GM12892 (cell line): ENCODE measurements around the gene NELL1.

Source experiments
- POLR2A ChIP-seq: IDR thresholded peaks from 2 replicates; pipeline ENCODE4 v1.6.1; 2011; ENCODE audit warnings: low read depth, low read length, control low read depth
- TAF1 ChIP-seq: IDR thresholded peaks from 2 replicates; pipeline ENCODE4 v1.6.1; 2011; ENCODE audit warnings: low read depth, mild to moderate bottlenecking, control low read depth, low read length, borderline replicate concordance

DNA sequence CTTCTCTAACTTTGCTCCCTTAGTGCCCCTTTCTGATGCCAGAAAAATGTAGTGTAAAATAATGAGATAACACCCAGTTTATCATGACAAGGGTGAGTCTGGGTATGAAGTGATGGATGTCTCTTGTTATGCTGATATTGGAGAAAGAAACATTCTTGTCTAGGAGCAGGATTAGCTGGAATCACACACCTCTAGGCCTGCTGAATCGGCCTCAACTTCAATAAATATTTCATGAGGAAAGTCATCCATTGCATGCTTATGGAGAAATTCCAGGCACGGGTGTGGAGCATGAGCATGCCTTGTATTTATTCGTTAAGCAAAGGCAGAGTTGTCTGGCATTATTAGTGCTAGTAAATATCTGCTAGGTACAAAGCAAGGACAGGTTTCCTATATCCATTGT lies 113.4 kb downstream of the NELL1 start:
- TF ChIP-seq POLR2A (no peak), TAF1 (no peak)
